Activated CD4-positive, alpha-beta T cell treated with anti-CD3 and anti-CD28 coated beads, Interleukin-2, amount 50 U/mL, for 48 hours (primary cell): ENCODE results near the gene ARPC1A.

ENCODE experiments used
- DNase-seq, 2 experiments: peaks; one replicate each; pipeline ENCODE4 v3.0.0-alpha.2; 2020

Gene ARPC1A

DNA sequence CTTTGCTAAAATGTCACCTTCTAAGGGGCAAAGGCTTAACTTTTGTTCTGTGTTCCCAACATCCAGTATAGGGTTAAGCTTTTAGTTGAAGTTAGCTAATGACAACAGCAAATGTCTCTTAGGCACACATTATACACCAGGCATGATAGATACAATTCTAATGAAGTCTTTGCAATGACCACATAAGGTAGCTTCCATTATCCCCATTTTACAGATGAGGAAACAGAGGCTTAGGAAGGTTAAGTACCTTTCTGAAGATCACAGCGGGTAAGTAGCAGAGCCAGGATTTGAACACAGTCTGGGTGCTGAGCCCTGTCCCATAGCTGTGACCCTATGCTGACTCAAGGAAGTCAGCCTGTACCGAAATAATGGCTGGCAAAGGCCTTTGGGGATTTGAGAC is 84.9 kb downstream of the ARPC1A start:
- no peak for DNase-seq

- peak; percentile 48 to 53 for DNase-seq
Observed at GRCh38 chr7:99415513-99416127, 89.9 kb downstream of the ARPC1A start.
